CMK (cell line): ENCODE results near the gene MS4A6A.
"Not testable (repeated sequence)": the region's sequence is repeated elsewhere in the genome, so short reads cannot be mapped to it uniquely, and the experiment has no call there.

Source experiments
- DNase-seq: peaks from one replicate; pipeline ENCODE4 v3.0.0-alpha.2; 2010; ENCODE audit warnings: low read depth

MS4A6A gene

GRCh38 chr11:60183591-60184205 is 815 bp upstream of the MS4A6A start:
- DNase-seq, result no peak

- DNase-seq, result no peak
Observed at GRCh38 chr11:60175860-60176275, 7.0 kb downstream of the MS4A6A start.

GRCh38 chr11:60172011-60172410 is 10.9 kb downstream of the MS4A6A start:
- DNase-seq, result no peak

GRCh38 chr11:60170566-60170965 is 12.3 kb downstream of the MS4A6A start:
- DNase-seq, result no peak

GRCh38 chr11:60169264-60169915 is 13.5 kb downstream of the MS4A6A start:
- DNase-seq, result no peak

GRCh38 chr11:60168306-60168705 is 14.6 kb downstream of the MS4A6A start:
- no peak for DNase-seq

GRCh38 chr11:60165951-60166350 is 16.9 kb downstream of the MS4A6A start:
- DNase-seq, result no peak

GRCh38 chr11:60165538-60165937 is 17.3 kb downstream of the MS4A6A start:
- DNase-seq, result no peak

- no peak for DNase-seq
Observed at GRCh38 chr11:60164550-60165075, 18.3 kb downstream of the MS4A6A start.

- no peak for DNase-seq
Observed at GRCh38 chr11:60161766-60162165, 21.1 kb downstream of the MS4A6A start.

GRCh38 chr11:60161107-60161506 is 21.8 kb downstream of the MS4A6A start:
- DNase-seq, result no peak

- DNase-seq, result no peak
Observed at GRCh38 chr11:60159868-60160267, 23.0 kb downstream of the MS4A6A start.

GRCh38 chr11:60159284-60159683 is 23.6 kb downstream of the MS4A6A start:
- DNase-seq, result no peak

- no peak for DNase-seq
Observed at GRCh38 chr11:60158636-60159035, 24.2 kb downstream of the MS4A6A start.

GRCh38 chr11:60155931-60156330 is 27.0 kb downstream of the MS4A6A start:
- no peak for DNase-seq

- DNase-seq, result not testable (repeated sequence)
Observed at GRCh38 chr11:60152727-60153126, 30.2 kb downstream of the MS4A6A start.

GRCh38 chr11:60150279-60150678 is 32.6 kb downstream of the MS4A6A start:
- DNase-seq, result no peak

GRCh38 chr11:60145677-60146076 is 37.2 kb downstream of the MS4A6A start:
- DNase-seq, result no peak

- DNase-seq, result no peak
Observed at GRCh38 chr11:60143768-60144167, 39.1 kb downstream of the MS4A6A start.

GRCh38 chr11:60133917-60134316 is 49.0 kb downstream of the MS4A6A start:
- DNase-seq, result no peak

GRCh38 chr11:60131912-60132311 is 51.0 kb downstream of the MS4A6A start:
- DNase-seq, result no peak

GRCh38 chr11:60130496-60130895 is 52.4 kb downstream of the MS4A6A start:
- no peak for DNase-seq

- DNase-seq, result no peak
Observed at GRCh38 chr11:60129853-60130252, 53.0 kb downstream of the MS4A6A start.

GRCh38 chr11:60128866-60129265 is 54.0 kb downstream of the MS4A6A start:
- not testable (repeated sequence) for DNase-seq
